ACC112 (cell line): Measurements from ENCODE around the gene DSCAML1.
"Not testable (repeated sequence)": the region's sequence is repeated elsewhere in the genome, so short reads cannot be mapped to it uniquely, and the experiment has no call there.

Experiments used
- H2AFZ ChIP-seq: fragments of 200-600 bp; sonication (generic); one replicate; pipeline ENCODE4 v1.6.0; 2017; ENCODE audit warnings: antibody characterized with exemption, low read length; ENCODE audit not compliant: unreplicated experiment
- H3K27ac ChIP-seq: fragments of 200-600 bp; sonication (generic); 2 replicates; pipeline ENCODE4 v1.5.1; 2014; ENCODE audit warnings: low read depth, mild to moderate bottlenecking, antibody characterized with exemption, low read length, moderate library complexity
- H3K27me3 ChIP-seq: fragments of 200-600 bp; sonication (generic); 2 replicates; pipeline ENCODE4 v1.6.1; 2014; ENCODE audit warnings: mild to moderate bottlenecking, antibody characterized with exemption, low read length, moderate library complexity, mixed read lengths; ENCODE audit not compliant: insufficient read depth
- H3K36me3 ChIP-seq: fragments of 200-600 bp; sonication (generic); 2 replicates; pipeline ENCODE4 v1.6.1; 2016; ENCODE audit warnings: mild to moderate bottlenecking, antibody characterized with exemption, low read length, moderate library complexity, mixed read lengths; ENCODE audit not compliant: insufficient read depth
- H3K4me1 ChIP-seq: fragments of 200-600 bp; sonication (generic); one replicate; pipeline ENCODE4 v1.6.1; 2016; ENCODE audit warnings: low read length, mixed read lengths; ENCODE audit not compliant: insufficient read depth, unreplicated experiment, control insufficient read depth
- H3K4me3 ChIP-seq: fragments of 200-600 bp; sonication (generic); 2 replicates; pipeline ENCODE4 v1.5.1; 2014; ENCODE audit warnings: mild to moderate bottlenecking, low read depth, low read length
- H3K79me2 ChIP-seq: fragments of 200-600 bp; sonication (generic); one replicate; pipeline ENCODE4 v1.6.0; 2016; ENCODE audit warnings: low read length; ENCODE audit not compliant: control insufficient read depth, unreplicated experiment, insufficient read depth

DSCAML1 gene

DNA sequence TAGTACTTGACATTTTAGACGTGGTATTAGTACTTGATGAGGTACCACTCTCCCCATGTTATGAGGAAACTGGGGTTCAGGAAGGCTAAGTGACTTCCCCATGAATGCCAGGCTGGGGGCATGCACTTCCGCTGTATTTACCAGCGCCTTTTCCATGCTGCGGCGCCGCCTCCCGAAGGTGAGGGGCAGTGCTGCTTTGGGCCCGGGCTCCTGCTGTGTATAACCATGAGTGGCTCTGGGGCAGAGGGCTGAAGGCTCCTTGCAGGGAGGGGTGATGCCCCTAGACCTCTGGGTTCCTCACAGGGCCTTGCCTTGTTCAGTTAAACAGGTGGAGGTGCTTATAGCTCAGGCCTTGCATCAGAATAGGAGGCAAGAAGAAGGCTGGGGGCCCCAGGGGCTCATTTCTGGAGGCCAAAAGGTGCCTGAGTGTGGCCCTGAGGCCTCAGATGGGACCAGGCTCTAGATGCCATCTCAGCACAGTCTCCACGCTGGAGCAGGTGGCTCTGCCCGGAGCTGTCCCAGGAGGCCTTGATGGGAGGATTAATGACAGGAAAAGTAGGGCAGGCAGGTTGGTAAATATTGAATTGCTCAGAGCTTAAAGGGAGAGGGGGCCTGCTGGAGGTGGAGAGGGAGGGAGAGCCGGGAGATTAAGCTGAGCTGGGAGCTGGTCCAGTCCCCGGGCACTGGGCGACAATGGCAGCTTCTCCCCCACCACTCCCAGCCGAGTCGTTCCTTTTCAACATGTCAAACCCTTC, 339.8 kb downstream of the DSCAML1 start:
- no peaks in the 10 kb centered on the region for H3K36me3 ChIP-seq
- H3K4me3 ChIP-seq = no peak overlapping the region
- H3K4me1 ChIP-seq = no peaks in the 10 kb centered on the region
- no peak overlapping the region for H3K27ac ChIP-seq
- H3K79me2 ChIP-seq = no peaks in the 10 kb centered on the region
- H2AFZ ChIP-seq = no peak overlapping the region
- peaks cover 59% of the 10 kb centered on the region for H3K27me3 ChIP-seq

DNA sequence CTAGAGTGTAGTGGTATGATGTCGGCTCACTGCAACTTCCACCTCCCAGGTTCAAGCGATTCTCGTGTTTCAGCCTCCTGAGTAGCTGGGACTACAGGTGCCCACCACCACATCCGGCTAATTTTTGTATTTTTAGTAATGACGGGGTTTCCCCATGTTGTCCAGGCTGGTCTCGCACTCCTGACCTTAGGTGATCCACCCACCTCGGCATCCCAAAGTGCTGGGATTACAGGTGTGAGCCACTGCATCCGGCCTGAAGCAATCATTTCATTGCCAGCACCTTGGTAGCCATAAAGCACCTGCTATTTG, 340.3 kb downstream of the DSCAML1 start:
- H3K27me3 ChIP-seq = peaks cover 63% of the 10 kb centered on the region
- not testable (repeated sequence) for H2AFZ ChIP-seq, H3K4me1 ChIP-seq, H3K79me2 ChIP-seq, H3K4me3 ChIP-seq, H3K36me3 ChIP-seq, H3K27ac ChIP-seq

DNA sequence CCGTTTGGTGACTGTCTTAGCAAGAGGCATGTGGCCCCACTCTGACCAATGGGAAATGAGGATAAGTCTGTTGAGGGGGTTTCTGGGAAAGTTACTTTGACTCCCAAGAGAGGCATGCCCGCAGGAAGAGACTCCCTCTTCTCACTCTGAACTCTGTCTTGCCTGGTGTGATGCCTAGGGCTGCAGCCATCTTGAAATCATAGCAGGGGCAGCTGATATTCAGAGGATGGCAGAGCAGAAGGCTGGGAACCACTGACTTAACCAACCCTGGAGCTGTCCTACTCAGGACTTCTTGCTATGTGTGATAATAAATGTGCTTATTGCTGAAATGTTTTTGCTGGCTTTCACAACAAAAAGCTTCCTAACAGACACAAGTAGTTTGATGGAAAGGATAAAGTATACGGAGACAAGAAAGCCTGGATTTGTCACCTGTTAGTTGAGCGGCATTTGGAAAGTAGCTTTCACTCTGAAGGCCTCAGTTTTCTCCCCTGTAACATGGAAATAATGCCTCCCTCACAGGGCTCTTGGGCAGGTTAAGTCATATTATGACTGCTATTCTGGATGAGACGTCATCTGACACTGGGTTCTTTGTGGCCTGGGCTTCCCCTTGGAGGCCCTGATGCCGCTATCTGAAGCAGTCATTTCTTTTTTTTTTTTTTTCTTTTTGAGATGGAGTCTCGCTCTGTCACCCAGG, 340.8 kb downstream of the DSCAML1 start:
- Histone ChIP-seq H3K36me3 (no peaks in the 10 kb centered on the region), H2AFZ (no peak overlapping the region), H3K4me1 (no peaks in the 10 kb centered on the region), H3K4me3 (no peak overlapping the region), H3K27ac (no peak overlapping the region), H3K79me2 (no peaks in the 10 kb centered on the region), H3K27me3 (peaks cover 63% of the 10 kb centered on the region)

DNA sequence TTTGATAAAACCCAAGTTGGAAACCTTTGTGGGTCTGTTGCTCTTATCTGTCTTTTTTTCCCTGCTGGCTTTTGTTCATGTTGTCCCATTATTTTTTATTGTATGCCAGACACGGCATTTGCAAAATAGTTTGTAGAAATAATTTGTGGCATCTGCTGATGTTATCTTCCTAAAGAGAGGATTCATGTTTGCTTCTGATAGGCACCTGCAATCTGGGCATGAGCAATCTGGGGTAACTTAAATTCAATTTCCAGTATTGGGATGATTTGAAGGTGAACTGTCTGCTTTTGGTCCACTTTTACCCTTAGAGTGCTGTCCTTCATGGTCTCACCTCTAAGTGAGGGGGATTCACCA, 342.5 kb downstream of the DSCAML1 start:
- H3K79me2 ChIP-seq = no peaks in the 10 kb centered on the region
- H3K27me3 ChIP-seq = peaks cover 56% of the 10 kb centered on the region
- H3K27ac ChIP-seq = no peak overlapping the region
- no peaks in the 10 kb centered on the region for H3K36me3 ChIP-seq
- H3K4me3 ChIP-seq = no peak overlapping the region
- H2AFZ ChIP-seq = no peak overlapping the region
- no peaks in the 10 kb centered on the region for H3K4me1 ChIP-seq

DNA sequence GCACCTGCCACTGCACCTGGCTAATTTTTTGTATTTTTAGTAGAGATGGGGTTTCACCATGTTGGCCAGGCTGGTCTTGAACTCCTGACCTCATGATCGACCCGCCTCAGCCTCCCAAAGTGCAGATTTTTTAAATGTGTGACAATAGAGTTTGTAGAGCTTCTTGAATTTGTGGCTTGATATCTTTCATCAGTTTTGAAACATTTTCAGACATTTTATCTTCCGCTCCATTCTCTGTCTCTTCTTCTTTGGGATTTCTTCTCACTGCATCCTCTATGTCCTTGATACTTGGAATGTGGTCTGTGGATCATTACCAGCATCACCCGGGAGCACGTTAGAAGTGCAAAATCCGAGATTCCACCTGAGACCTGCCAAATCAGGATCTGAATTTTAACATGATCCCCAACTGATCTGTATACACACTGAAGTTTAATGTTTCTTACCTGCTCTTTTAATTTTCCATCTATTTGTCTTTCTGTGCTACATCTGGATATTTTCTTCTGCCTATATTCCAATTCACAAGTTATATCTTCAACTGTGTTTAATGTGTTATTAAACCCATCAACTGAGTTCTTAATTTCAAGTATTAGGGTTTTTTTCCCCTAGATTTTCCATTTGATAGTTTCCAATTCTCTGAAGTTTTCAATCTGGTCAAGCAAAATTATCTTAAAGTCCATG, 343.0 kb downstream of the DSCAML1 start:
- Histone ChIP-seq H3K36me3 (no peaks in the 10 kb centered on the region), H3K27ac (no peak overlapping the region), H3K27me3 (peaks cover 53% of the 10 kb centered on the region), H3K4me1 (no peaks in the 10 kb centered on the region), H3K4me3 (no peak overlapping the region), H3K79me2 (no peaks in the 10 kb centered on the region), H2AFZ (no peak overlapping the region)

DNA sequence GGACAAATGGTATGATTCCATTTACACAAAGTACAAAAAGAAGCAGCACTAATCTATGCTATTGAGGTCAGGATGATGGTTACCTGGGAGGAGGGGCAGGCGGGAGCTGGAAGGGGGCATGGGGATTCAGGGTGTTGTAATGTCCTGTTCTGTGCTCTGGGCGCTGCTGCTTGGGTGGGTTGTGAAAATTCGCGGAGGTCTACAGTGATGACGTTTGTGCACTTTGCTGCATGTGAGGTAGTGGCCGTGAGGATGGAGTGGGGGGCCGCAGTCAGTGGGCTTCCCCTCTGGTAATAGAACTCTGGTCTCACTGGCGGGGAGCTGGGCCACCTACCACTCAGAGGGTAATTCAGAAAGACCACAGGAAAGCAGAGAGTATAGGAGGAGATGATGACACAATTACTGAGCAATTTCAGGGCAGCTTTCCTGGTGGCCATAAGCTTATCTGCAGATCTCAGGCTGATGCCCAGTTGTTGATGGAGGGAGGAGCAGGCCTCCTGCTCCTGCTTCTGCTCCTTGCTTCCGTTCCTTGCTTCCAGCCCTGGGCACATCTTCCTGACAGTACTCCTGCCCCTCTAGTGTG, 347.8 kb downstream of the DSCAML1 start:
- Histone ChIP-seq H3K4me3 (no peak overlapping the region), H3K36me3 (no peaks in the 10 kb centered on the region), H2AFZ (no peak overlapping the region), H3K79me2 (no peaks in the 10 kb centered on the region), H3K4me1 (no peaks in the 10 kb centered on the region), H3K27me3 (peaks cover 58% of the 10 kb centered on the region), H3K27ac (no peak overlapping the region)

DNA sequence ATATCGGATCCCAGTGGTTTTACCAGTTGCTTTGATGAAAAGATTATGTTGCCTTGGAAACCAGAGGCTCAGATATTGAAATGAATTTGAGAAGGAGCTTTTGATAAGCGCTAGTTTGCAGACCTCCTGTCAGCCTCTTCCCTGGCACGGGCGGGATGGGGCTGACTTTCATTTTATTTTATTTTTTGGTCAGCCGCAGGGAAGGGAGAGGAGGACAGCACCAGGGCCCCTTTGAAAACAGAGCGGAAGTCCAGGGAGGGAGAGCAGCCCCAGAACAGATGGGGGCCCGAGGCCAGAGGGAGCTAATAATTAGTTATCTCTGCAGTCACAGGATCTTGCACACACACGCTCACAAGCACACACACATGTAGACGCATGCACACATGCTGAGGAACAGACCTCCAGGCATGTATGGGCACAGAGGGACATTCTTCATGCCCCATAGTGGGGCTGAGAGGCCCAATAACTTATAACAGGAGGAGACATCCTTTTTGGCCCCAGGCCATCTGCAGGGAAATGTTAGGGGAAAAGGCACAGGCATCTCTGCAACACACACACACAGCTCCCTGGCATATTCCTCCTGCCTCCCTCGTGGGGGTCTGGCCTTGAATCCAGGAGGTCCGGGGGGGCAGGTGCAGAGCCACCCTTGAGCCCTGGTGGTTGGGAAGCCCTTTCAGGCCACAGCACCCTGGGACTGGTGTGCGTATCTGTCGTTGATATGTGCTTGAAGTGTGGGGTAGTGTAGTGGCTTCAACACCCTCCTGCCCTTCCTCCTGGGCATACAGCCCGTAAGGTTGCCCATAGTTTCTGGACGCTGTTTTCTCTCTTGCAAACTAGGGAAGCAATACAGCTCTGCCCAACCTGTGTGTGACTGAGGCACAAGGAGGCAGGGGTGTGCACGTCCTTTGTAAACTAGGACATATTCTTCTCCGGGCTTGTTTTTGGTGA, 352.0 kb downstream of the DSCAML1 start:
- Histone ChIP-seq H3K4me3 (no peak overlapping the region), H3K36me3 (no peaks in the 10 kb centered on the region), H3K4me1 (no peaks in the 10 kb centered on the region), H3K27ac (no peak overlapping the region), H3K27me3 (peaks cover 67% of the 10 kb centered on the region), H2AFZ (no peak overlapping the region), H3K79me2 (no peaks in the 10 kb centered on the region)

DNA sequence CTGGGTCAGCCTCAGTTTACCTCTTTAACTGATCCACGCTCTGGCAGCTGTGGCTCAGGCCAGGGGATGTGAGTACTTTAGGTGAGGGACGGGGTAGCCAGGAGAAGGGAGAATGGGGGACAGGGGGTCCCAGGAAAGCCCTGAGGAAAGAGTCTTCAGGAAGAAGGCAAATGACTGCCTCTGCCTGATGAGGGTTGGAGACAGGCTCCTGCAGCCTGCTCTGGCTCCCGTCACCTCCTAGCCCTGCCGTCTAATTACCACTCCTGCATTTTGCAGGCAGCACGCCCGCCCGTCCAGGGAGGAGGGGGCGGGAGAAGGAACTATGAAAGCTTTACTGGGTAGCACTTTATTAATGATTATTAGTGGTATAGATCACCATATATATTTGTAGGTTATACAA, 352.8 kb downstream of the DSCAML1 start:
- no peaks in the 10 kb centered on the region for H3K79me2 ChIP-seq
- no peaks in the 10 kb centered on the region for H3K36me3 ChIP-seq
- H3K27me3 ChIP-seq = peaks cover 74% of the 10 kb centered on the region
- H2AFZ ChIP-seq = no peak overlapping the region
- no peaks in the 10 kb centered on the region for H3K4me1 ChIP-seq
- H3K27ac ChIP-seq = no peak overlapping the region
- H3K4me3 ChIP-seq = no peak overlapping the region

DNA sequence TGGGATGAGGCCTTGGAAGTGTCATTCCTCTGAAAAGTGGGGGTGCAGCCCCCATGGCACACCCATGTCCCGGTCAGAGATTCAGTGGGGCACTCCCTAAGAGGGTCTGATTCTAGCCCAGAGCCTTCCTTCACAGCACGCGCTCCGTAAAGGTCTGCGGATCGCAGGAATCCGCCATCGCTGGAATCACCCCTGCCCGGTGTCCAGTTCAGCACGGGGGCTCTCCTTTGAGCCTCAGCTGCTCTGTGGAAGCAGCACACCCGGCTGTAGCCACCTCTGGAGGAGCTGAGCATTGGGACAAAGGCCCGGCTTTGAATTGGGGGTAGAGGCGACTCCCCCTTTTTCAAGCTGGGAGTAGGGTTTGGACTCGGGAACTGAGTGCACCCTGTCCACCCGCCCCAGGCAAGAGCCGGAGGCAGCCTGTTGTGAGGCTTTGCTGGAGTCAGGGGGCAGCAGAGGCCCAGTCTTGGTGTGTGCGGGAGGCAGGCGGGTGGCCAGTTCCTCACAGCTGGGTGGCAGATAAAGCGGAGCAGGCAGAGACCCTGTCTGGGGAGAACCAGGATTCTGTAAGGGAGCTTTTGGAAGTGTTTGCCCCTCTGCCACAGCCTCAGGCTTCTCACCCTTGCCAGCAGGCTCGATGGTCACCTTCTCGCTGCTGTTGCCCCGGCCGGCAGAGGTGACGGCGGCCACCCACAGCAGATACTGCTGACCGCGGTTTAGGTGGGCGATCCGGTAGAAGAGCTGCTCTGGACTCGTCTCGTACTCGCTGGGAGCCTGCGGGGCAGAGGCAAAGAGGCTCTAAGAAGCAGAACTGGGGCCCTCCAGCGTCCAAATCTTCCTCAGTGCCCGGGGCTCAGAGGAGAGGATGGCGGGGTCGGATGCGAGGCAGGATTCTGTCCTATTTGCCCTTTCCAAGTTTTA, 353.5 kb downstream of the DSCAML1 start:
- Histone ChIP-seq H3K79me2 (no peaks in the 10 kb centered on the region), H2AFZ (no peak overlapping the region), H3K36me3 (no peaks in the 10 kb centered on the region), H3K4me1 (no peaks in the 10 kb centered on the region), H3K27ac (no peak overlapping the region), H3K4me3 (no peak overlapping the region), H3K27me3 (peaks cover 71% of the 10 kb centered on the region)
